H9 (cell line): ENCODE measurements around the gene KRT8. TPM values are rescaled to one million over a fixed set of nuclear protein-coding genes. Genes with fewer than 3 reads are reported as not detected.

Experiments used
- DNase-seq: peaks from one replicate; pipeline ENCODE4 v3.0.0-alpha.2; 2017
- H2AFZ ChIP-seq: one replicate; pipeline ENCODE4 v1.6.1; 2013; ENCODE audit warnings: mild to moderate bottlenecking, low read length, control low read depth, moderate library complexity
- H2AK5ac ChIP-seq: 2 replicates; pipeline ENCODE4 v1.6.1; 2013; ENCODE audit warnings: low read length, control low read depth, mixed read lengths; ENCODE audit not compliant: insufficient read length
- H2BK120ac ChIP-seq: one replicate; pipeline ENCODE4 v1.6.1; 2013; ENCODE audit warnings: low read depth, mild to moderate bottlenecking, low read length, control low read depth, inconsistent platforms; ENCODE audit not compliant: poor library complexity, severe bottlenecking
- H2BK12ac ChIP-seq: 2 replicates; pipeline ENCODE4 v1.6.1; 2013; ENCODE audit warnings: low read length, control low read depth, mixed read lengths, low read depth; ENCODE audit not compliant: insufficient read length
- H2BK15ac ChIP-seq: 2 replicates; pipeline ENCODE4 v1.6.1; 2013; ENCODE audit warnings: low read depth, low read length, control low read depth
- H2BK20ac ChIP-seq: one replicate; pipeline ENCODE4 v1.6.1; 2013; ENCODE audit warnings: low read depth, mild to moderate bottlenecking, low read length, control low read depth, inconsistent platforms; ENCODE audit not compliant: poor library complexity, severe bottlenecking
- H2BK5ac ChIP-seq: 2 replicates; pipeline ENCODE4 v1.6.1; 2013; ENCODE audit warnings: low read length, control low read depth, mixed read lengths; ENCODE audit not compliant: insufficient read length
- H3K14ac ChIP-seq: 2 replicates; pipeline ENCODE4 v1.6.1; 2013; ENCODE audit warnings: low read length, control low read depth; ENCODE audit not compliant: insufficient read depth
- H3K18ac ChIP-seq: 2 replicates; pipeline ENCODE4 v1.6.1; 2013; ENCODE audit warnings: low read depth, mild to moderate bottlenecking, mixed read lengths, low read length, control low read depth; ENCODE audit not compliant: insufficient read length
- H3K23ac ChIP-seq: 2 replicates; pipeline ENCODE4 v1.6.1; 2013; ENCODE audit warnings: low read length, control low read depth, mixed read lengths, low read depth; ENCODE audit not compliant: insufficient read length
- H3K23me2 ChIP-seq: 2 replicates; pipeline ENCODE4 v1.6.1; 2013; ENCODE audit warnings: low read depth, mild to moderate bottlenecking, mixed read lengths, low read length, control low read depth; ENCODE audit not compliant: insufficient read length, poor library complexity, severe bottlenecking
- H3K27ac ChIP-seq: 2 replicates; pipeline ENCODE4 v1.5.1; 2013; ENCODE audit warnings: low read length, control low read depth, mixed read lengths, low read depth; ENCODE audit not compliant: insufficient read length
- H3K27me3 ChIP-seq: 2 replicates; pipeline ENCODE4 v1.6.1; 2013; ENCODE audit warnings: low read length, control low read depth, inconsistent platforms; ENCODE audit not compliant: insufficient read depth
- H3K4ac ChIP-seq: 2 replicates; pipeline ENCODE4 v1.6.1; 2013; ENCODE audit warnings: low read depth, mild to moderate bottlenecking, control low read depth, inconsistent platforms, low read length, moderate library complexity
- H3K4me1 ChIP-seq: 2 replicates; pipeline ENCODE4 v1.6.1; 2013; ENCODE audit warnings: low read length, control low read depth, inconsistent platforms; ENCODE audit not compliant: insufficient read depth
- H3K4me2 ChIP-seq: 2 replicates; pipeline ENCODE4 v1.6.1; 2013; ENCODE audit warnings: low read length, control low read depth, mixed read lengths; ENCODE audit not compliant: insufficient read length, insufficient read depth
- H3K56ac ChIP-seq: 2 replicates; pipeline ENCODE4 v1.6.1; 2013; ENCODE audit warnings: low read depth, mild to moderate bottlenecking, mixed read lengths, low read length, control low read depth; ENCODE audit not compliant: insufficient read length
- H3K79me1 ChIP-seq: 2 replicates; pipeline ENCODE4 v1.6.1; 2013; ENCODE audit warnings: low read depth, mild to moderate bottlenecking, moderate library complexity, low read length, control low read depth, inconsistent platforms; ENCODE audit not compliant: insufficient read depth, poor library complexity, severe bottlenecking
- H3K79me2 ChIP-seq: 2 replicates; pipeline ENCODE4 v1.6.1; 2013; ENCODE audit warnings: low read length, control low read depth, inconsistent platforms; ENCODE audit not compliant: insufficient read depth
- H3K9ac ChIP-seq: 2 replicates; pipeline ENCODE4 v1.6.1; 2013; ENCODE audit warnings: low read length, control low read depth, mixed read lengths; ENCODE audit not compliant: insufficient read length; ENCODE audit errors: extremely low read depth
- H3K9me3 ChIP-seq: one replicate; pipeline ENCODE4 v1.6.1; 2013; ENCODE audit warnings: low read depth, low read length, inconsistent platforms; ENCODE audit not compliant: control insufficient read depth
- H3T11ph ChIP-seq: one replicate; pipeline ENCODE4 v1.6.1; 2013; ENCODE audit warnings: mild to moderate bottlenecking, low read length, control low read depth, inconsistent platforms
- H4K20me1 ChIP-seq: one replicate; pipeline ENCODE4 v1.6.1; 2013; ENCODE audit not compliant: control insufficient read depth, insufficient read length, insufficient read depth
- H4K5ac ChIP-seq: 2 replicates; pipeline ENCODE4 v1.6.1; 2013; ENCODE audit warnings: low read depth, mild to moderate bottlenecking, mixed read lengths, low read length, control low read depth; ENCODE audit not compliant: insufficient read length
- H4K8ac ChIP-seq: replicated peaks from 2 replicates; pipeline ENCODE4 v1.6.1; 2013; ENCODE audit warnings: low read length, control low read depth, mixed read lengths, low read depth; ENCODE audit not compliant: insufficient read length
- H4K91ac ChIP-seq: 2 replicates; pipeline ENCODE4 v1.6.1; 2013; ENCODE audit warnings: low read depth, mild to moderate bottlenecking, moderate library complexity, mixed read lengths, low read length, control low read depth; ENCODE audit not compliant: insufficient read length
- H3K27ac Mint-ChIP-seq, 3 experiments: 2 replicates in 2 of 3; 3 replicates in 1 of 3; pipeline ENCODE4 v1.8.0; 2020 to 2021; ENCODE audit warnings: mixed read lengths in 3 of 3, mild to moderate bottlenecking in 1 of 3, moderate library complexity in 1 of 3
- H3K27me3 Mint-ChIP-seq: 2 replicates; pipeline ENCODE4 v1.8.0; 2021; ENCODE audit warnings: low read depth, mild to moderate bottlenecking, moderate library complexity, mixed read lengths
- H3K36me3 Mint-ChIP-seq, 3 experiments: 2 replicates in 2 of 3; 3 replicates in 1 of 3; pipeline ENCODE4 v1.8.0; 2020 to 2021; ENCODE audit warnings: low read depth in 3 of 3, mixed read lengths in 3 of 3; ENCODE audit not compliant: insufficient read depth in 1 of 3
- H3K4me1 Mint-ChIP-seq, 2 experiments: 2 replicates each; pipeline ENCODE4 v1.8.0; 2020; ENCODE audit warnings: mixed read lengths in 2 of 2
- H3K4me3 Mint-ChIP-seq, 2 experiments: 2 replicates in 1 of 2; 3 replicates in 1 of 2; pipeline ENCODE4 v1.8.0; 2020 to 2021; ENCODE audit warnings: mild to moderate bottlenecking in 2 of 2, mixed read lengths in 2 of 2, moderate library complexity in 1 of 2
- H3K9me3 Mint-ChIP-seq, 2 experiments: 2 replicates in 1 of 2; 3 replicates in 1 of 2; pipeline ENCODE4 v1.8.0; 2020; ENCODE audit warnings: mild to moderate bottlenecking in 2 of 2, mixed read lengths in 2 of 2, moderate library complexity in 1 of 2
- CTCF ChIP-seq: fragments of 200-600 bp; sonication (generic); conservative IDR thresholded peaks from 3 replicates; pipeline ENCODE4 v1.8.0; 2021; ENCODE audit warnings: antibody characterized with exemption, mild to moderate bottlenecking
- total RNA-seq: library from RNA; stranded (reverse); gene quantifications from 2 replicates; pipeline ENCODE4 v1.2.1, GENCODE V29; 2021

Gene KRT8
- total RNA-seq, 1 experiment from 2014 or later = 244 TPM

DNA sequence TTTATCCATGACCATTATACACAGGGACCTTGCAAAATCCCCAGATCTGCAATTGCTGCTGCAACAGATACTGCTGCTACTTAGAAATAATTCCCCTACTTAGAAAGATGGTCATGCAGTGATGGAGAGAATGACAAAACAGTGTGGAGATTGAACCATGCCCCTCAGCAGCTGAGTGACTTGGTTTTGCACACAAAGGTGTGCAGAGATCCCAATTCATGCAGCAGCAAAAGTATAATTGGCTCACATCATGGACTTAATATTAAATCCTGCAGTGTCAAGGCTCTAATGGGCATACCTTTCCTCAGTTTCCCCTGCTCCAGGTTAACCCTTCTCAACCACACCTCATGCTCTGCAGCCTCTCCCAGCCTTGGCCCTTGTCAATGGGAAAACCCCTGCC is 53.1 kb downstream of the KRT8 start:
- no peaks in the 10 kb centered on the region for H4K20me1 ChIP-seq
- no peaks in the 10 kb centered on the region for H3K23me2 ChIP-seq
- no peak overlapping the region for H2BK15ac ChIP-seq
- Mint-ChIP-seq H3K9me3 (no peaks in the 10 kb centered on the region), H3K36me3 (no peaks in the 10 kb centered on the region), H3K27me3 (peaks cover 25% of the 10 kb centered on the region), H3K4me3 (no peak overlapping the region), H3K4me1 (peaks cover 0 to 4% of the 10 kb centered on the region in 2 experiments; a peak in 1 of 4 replicates), H3K27ac (no peak overlapping the region)
- no peaks in the 10 kb centered on the region for H3K79me2 ChIP-seq
- no peak overlapping the region for H3K4me2 ChIP-seq
- H4K8ac ChIP-seq = no peak overlapping the region
- no peak overlapping the region for H2AK5ac ChIP-seq
- H3K9me3 ChIP-seq = no peaks in the 10 kb centered on the region
- no peak overlapping the region for H2BK5ac ChIP-seq
- no peak overlapping the region for H3K9ac ChIP-seq
- H3K23ac ChIP-seq = no peak overlapping the region
- H2BK12ac ChIP-seq = no peak overlapping the region
- H3T11ph ChIP-seq = no peak overlapping the region
- H4K5ac ChIP-seq = no peak overlapping the region
- no peaks in the 10 kb centered on the region for H3K27me3 ChIP-seq
- no peak overlapping the region for H3K27ac ChIP-seq
- H3K4me1 ChIP-seq = no peaks in the 10 kb centered on the region
- no peak overlapping the region for H4K91ac ChIP-seq
- no peak for DNase-seq
- no peak for TF ChIP-seq CTCF
- H3K79me1 ChIP-seq = no peaks in the 10 kb centered on the region
- H2BK20ac ChIP-seq = no peak overlapping the region
- no peak overlapping the region for H2AFZ ChIP-seq
- no peak overlapping the region for H3K18ac ChIP-seq
- H3K14ac ChIP-seq = no peak overlapping the region
- no peak overlapping the region for H3K4ac ChIP-seq
- no peak overlapping the region for H2BK120ac ChIP-seq
- no peak overlapping the region for H3K56ac ChIP-seq
